Suppressor macrophage treated with lipopolysaccharide for 1 hour (primary cell): ENCODE data around the gene USP44.

Experiments
- DNase-seq, 3 donors: peaks; one replicate each; pipeline ENCODE4 v3.0.0-alpha.2; 2020 to 2022

The USP44 gene

DNA sequence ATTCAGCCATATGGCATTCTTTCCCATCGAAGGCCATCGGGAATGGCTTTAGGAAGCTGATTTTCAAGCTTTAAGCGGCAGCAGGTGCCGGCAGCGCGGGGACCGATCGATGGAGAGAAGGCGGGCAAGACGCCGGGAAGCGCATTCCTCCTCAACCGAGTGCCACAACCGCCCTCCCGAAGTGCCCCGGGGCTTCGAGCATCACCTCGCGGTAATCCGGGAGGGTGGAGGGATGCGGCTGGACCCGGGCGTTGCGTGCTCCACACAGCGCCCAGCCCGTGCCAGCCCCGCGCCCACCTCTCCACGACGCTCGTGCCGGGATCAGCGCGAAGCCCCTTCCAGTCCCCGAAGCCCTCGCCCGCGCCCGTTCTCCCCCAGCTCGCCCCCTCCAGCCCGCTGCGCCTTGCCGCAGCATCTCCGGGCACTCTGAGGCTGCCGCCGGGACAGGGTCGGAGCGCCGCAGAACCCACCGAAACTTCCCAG lies 3.2 kb downstream of the USP44 start:
- DNase-seq = peak in 1 of 3 donors; percentile 31

DNA sequence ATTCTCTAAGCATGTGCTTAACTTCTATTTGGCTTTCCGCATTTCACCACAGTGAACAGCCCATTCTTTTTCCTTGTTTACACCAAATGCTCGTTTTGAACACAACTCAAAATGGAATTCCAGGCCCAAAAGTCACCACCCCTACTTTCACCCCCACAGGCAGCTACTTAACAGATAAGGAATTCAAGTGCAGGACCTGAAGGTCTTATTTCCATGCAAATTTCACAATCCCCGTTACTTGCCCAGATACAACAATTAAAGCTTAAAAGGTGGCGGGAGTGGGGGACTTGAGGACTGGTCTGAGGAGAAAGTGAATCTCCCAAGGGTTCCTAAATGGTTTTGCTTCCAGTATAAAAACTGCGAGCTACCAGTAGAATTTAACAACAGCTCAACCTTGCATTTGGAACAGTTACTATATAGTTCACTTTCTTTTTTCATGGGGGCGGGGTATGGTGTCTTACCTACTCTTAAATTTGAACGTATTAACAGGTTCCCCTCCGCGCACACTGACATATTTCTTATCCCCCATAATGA lies 3.7 kb downstream of the USP44 start:
- DNase-seq = no peak

GRCh38 chr12:95546491-95546813 lies 4.8 kb downstream of the USP44 start:
- no peak for DNase-seq

DNA sequence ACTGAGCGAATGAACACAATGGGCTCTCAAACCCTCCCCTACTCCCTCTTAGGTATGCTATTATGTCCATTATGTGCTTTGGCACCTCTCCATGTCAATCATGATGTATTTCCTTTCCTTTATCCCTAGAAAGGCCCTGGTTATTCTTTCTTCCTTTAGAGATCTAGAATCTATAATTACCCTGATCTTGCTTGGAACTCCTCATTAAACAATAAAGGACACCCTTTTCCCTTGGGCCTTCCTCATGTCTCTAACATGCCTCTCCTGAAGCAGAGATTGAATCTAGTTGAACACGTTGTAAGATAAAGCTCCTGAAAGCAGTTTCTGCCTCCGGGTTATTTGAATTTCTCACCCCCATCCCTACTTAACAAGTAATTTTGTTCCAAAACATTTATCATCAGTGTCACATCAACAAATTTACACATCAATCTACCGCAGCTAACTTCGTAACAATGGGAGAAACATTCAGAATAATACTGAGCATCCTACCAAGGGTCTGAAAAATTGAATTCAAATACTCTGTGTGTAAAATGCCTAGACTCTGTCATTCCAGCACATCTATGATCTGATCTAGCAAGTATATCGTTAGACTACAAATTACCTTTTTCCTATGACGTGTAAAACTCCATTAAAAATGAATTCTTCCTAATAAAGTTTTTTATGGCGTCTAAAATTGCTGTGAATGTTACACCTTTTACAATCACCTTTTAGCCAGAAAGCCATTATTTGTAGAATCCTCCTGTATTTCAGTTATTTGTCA lies 5.4 kb downstream of the USP44 start:
- no peak for DNase-seq

- no peak for DNase-seq
Measured at GRCh38 chr12:95545303-95545702, 6.0 kb downstream of the USP44 start.

DNA sequence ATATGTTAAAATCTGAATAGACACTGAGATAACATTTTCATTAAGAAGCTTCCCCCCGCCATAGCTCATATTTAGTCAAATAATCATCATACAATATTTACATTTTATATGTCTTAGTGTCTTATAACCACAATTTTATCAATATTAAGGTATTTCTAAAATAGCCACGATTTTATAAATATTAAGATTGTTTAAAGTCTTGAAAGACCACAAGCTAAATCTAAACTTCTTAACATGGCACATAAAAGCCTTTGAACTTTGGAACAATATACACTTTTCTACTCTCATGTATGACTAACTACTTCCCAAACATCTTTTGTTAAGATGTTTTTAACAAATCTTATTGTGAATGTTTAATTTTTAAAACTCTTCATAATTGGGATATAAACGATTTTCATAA lies 6.5 kb downstream of the USP44 start:
- DNase-seq = no peak

DNA sequence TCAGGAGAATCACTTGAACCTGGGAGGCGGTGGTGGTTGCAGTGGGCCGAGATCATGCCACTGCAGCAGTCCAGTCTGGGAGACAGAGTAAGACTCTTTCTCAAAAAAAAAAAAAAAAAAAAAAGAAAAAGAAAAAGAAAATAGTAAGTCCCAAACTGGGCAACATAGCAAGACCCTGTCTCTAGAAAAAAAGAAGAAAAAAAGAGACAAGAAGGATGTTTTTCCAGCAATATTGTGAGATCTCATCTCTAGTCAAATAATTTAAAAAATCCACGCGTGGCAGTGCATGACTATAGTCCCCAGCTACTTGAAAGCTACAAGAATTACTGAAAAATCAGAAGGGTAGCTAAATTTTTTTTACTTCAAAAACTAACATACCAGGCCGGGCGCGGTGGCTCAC lies 8.0 kb downstream of the USP44 start:
- DNase-seq = no peak

GRCh38 chr12:95541436-95541835 lies 9.8 kb downstream of the USP44 start:
- DNase-seq = no peak

DNA sequence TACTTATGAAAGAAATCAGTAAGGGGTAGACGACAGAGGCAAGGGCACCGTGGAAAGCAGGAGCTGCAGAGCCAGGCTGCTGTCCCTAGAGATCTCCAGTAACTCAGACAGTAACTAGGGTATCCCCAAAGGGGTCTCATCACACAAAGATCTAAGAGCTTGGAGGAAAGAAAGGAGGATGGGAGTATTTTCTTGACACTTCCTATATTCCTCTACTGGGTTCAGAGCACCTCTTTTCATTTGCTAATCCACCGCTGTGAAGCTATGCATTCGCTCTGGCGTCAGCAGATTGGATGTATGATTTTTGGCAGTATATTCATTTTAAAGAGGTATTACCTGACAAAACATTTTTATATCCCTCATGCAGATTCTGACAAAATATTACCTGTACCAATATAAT lies 12.6 kb downstream of the USP44 start:
- DNase-seq = no peak

DNA sequence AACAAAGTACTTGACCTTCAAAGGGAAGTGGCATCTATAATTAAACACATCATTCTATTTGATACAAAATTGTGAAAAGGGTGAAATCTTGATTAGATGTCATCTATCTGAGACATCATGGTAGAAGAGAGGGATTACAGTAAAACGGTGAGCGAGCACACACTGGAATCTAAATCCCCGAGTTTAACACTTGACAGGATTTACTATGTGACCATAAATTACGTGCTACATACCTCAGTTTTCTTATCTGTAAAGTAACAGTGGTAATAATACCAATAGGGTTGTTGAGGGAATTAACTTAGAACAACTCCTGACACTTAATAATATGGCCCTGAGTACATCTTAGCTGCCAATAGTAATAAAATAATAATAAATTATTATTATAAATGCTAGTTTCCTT lies 13.3 kb downstream of the USP44 start:
- no peak for DNase-seq

DNA sequence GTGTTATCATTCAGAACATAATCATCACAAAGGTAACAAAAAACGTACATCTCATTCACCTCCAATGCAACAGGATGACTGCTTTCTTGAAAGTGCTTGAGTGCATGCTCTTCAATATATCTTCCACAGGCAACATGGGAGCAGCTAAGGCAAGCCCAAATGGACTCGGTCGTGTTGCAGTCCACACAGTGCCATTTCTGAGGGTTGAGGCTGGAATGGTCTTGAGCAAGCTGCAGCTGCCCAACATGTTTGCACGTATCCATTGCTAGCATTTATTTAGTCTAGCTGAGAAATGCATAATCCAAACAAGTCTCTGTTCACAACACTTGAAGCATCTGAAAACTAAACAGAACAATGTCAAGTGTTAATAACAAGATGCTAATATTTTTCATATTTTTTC lies 17.3 kb downstream of the USP44 start:
- DNase-seq = no peak

GRCh38 chr12:95532851-95533250 lies 18.4 kb downstream of the USP44 start:
- DNase-seq = no peak

DNA sequence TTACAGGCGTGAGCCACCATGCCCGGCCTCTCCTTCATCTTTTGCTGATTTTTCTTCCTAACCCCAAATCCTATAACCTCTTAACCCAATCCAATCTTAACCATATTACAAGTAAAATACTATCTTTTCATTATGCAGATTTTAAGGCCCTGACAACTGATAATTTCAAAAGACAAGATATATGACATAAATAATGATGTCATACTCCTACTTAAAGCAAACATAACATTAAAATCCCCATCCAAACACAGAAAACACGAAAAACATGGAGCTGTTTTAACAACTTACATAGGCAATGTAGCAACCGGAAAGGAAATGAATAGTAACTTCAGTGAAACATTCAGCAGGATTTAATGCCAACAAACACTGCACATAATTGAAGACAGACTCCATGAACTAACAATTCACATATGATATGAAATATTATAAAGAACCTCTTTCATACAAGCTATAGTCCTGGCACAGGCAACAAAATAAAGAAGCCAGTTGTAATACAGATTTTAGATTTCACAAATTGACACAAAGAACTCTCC lies 21.5 kb downstream of the USP44 start:
- no peak for DNase-seq

DNA sequence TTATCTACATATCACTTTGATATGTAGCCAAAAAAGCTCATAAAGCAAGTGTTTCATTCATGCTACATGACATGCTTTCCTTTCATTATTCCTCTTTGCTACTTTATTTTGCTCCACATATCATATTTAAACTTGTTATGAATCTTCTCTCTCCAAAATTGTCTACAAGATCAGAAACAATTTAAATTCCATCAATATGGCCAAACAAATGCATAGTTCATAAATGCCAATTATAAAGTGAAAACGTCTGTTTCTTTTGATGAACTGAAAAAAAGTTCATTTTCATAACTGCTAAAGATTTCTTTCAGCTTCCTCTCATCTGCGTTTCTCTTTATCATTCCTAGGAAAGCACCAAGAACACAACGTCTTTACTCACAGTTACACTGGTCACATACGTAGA lies 22.8 kb downstream of the USP44 start:
- DNase-seq = no peak

- DNase-seq = no peak
Measured at GRCh38 chr12:95522692-95523091, 28.6 kb downstream of the USP44 start.

GRCh38 chr12:95520816-95521215 lies 30.5 kb downstream of the USP44 start:
- no peak for DNase-seq

GRCh38 chr12:95518944-95519343 lies 32.3 kb downstream of the USP44 start:
- no peak for DNase-seq

GRCh38 chr12:95517246-95517645 lies 34.0 kb downstream of the USP44 start:
- DNase-seq = no peak

GRCh38 chr12:95516757-95517156 lies 34.5 kb downstream of the USP44 start:
- DNase-seq = no peak

GRCh38 chr12:95515197-95515596 lies 36.1 kb downstream of the USP44 start:
- no peak for DNase-seq

- DNase-seq = no peak
Measured at GRCh38 chr12:95513599-95513998, 37.7 kb downstream of the USP44 start.

DNA sequence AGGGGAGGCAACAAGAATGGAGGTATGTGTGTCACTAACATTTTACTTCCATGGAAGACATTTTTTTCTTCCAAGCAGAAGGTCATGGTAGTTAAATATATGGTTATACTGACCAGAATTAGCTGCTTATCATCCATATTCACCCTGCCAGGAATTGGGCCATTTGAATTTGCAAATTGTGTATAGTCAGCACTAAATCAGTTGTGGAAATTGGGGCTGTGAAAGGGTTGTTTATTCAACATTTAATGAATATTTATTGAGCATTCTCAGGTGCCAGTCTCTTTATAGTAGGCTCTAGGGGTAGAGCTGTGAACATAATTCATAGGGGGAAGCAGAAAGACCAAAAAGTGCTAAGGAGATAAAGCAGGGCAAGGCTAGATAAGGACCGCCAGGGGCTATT lies 39.3 kb downstream of the USP44 start:
- DNase-seq = no peak

- DNase-seq = no peak
Measured at GRCh38 chr12:95509300-95509699, 42.0 kb downstream of the USP44 start.

DNA sequence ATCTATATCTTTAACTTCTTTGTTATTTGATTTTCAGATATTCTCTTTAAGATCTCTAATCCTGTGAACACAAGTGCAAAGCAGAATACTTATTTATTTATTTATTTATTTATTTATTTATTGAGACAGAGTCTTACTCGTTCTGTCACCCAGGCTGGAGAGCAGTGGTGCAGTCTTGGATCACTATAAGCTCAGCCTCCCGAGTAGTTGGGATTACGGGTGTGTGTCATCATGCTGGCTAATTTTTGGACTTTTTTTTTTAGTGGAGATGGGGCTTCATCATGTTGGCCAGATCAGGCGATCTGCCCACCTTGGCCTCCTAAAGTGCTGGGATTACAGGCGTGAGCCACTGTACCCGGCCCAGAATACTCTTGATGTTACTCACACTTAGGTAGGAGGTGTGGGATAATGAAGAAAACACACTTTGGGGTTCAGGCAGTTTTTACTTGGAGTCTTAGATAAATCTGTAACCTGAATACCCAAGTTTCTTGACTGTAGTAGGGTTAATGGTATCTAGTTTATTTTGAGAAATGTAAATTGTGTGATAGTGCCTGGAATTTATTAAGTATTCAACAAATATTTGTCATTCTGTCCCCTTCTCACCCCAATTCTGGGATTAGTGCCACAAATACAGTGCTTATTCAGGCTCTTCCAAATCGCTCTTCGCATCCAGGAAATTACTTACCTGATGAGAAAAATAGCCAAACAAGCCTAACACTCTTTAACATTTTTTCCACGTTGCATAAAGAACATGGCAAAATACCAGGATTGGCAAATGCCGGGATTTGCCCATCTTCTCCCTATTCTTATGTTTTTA lies 44.4 kb downstream of the USP44 start:
- no peak for DNase-seq
